GM21723 (cell line): Measurements from ENCODE around the gene SHCBP1L.

ENCODE experiments used
- ATAC-seq: cut with Tn5 transposase; IDR thresholded peaks from one replicate; pipeline ENCODE4 v1.9.1; 2021; ENCODE audit warnings: mild to moderate bottlenecking, moderate library complexity; ENCODE audit not compliant: unreplicated experiment

Gene SHCBP1L

GRCh38 chr1:182897696-182898095 is 55.3 kb downstream of the SHCBP1L start:
- no peak for ATAC-seq

- ATAC-seq, result no peak
Observed at GRCh38 chr1:182890927-182891610, 61.9 kb downstream of the SHCBP1L start.

GRCh38 chr1:182889997-182890396 is 63.0 kb downstream of the SHCBP1L start:
- no peak for ATAC-seq

GRCh38 chr1:182888736-182889531 is 64.0 kb downstream of the SHCBP1L start:
- no peak for ATAC-seq

GRCh38 chr1:182886985-182887384 is 66.0 kb downstream of the SHCBP1L start:
- ATAC-seq, result no peak

GRCh38 chr1:182885591-182885990 is 67.4 kb downstream of the SHCBP1L start:
- no peak for ATAC-seq

- ATAC-seq, result no peak
Observed at GRCh38 chr1:182884872-182885271, 68.1 kb downstream of the SHCBP1L start.

GRCh38 chr1:182877842-182878241 is 75.1 kb downstream of the SHCBP1L start:
- ATAC-seq, result no peak

- ATAC-seq, result no peak
Observed at GRCh38 chr1:182877331-182877730, 75.6 kb downstream of the SHCBP1L start.

GRCh38 chr1:182875889-182876288 is 77.1 kb downstream of the SHCBP1L start:
- no peak for ATAC-seq

GRCh38 chr1:182872881-182873280 is 80.1 kb downstream of the SHCBP1L start:
- ATAC-seq, result no peak

- ATAC-seq, result no peak
Observed at GRCh38 chr1:182869241-182869666, 83.7 kb downstream of the SHCBP1L start.

GRCh38 chr1:182867861-182868260 is 85.1 kb downstream of the SHCBP1L start:
- ATAC-seq, result no peak

- no peak for ATAC-seq
Observed at GRCh38 chr1:182863940-182864339, 89.0 kb downstream of the SHCBP1L start.

- no peak for ATAC-seq
Observed at GRCh38 chr1:182862827-182863226, 90.1 kb downstream of the SHCBP1L start.

- no peak for ATAC-seq
Observed at GRCh38 chr1:182861994-182862393, 91.0 kb downstream of the SHCBP1L start.

GRCh38 chr1:182860658-182861057 is 92.3 kb downstream of the SHCBP1L start:
- no peak for ATAC-seq

GRCh38 chr1:182857212-182857611 is 95.8 kb downstream of the SHCBP1L start:
- no peak for ATAC-seq

- ATAC-seq, result no peak
Observed at GRCh38 chr1:182855911-182856310, 97.1 kb downstream of the SHCBP1L start.

- ATAC-seq, result no peak
Observed at GRCh38 chr1:182851825-182852224, 101.1 kb downstream of the SHCBP1L start.

- no peak for ATAC-seq
Observed at GRCh38 chr1:182850319-182850718, 102.6 kb downstream of the SHCBP1L start.
